Transverse colon (tissue), 4 donors: ENCODE results near the gene NAV3.

Experiments used
- CTCF ChIP-seq, 5 experiments: fragments of 200-600 bp in 3 of 5; fragments of 450-650 bp in 2 of 5; sonication (generic) in 3 of 5; IDR thresholded peaks; 1 replicate in 2 of 5; 2 replicates in 3 of 5; pipeline ENCODE4 v1.5.1; 2016 to 2017; ENCODE audit warnings: antibody characterized with exemption in 5 of 5, inconsistent platforms in 3 of 5, mild to moderate bottlenecking in 2 of 5, moderate library complexity in 1 of 5
- EP300 ChIP-seq: sonication (generic); formaldehyde crosslinking; IDR thresholded peaks from one replicate; pipeline ENCODE4 v1.6.1; 2017; ENCODE audit warnings: antibody characterized with exemption, low read depth
- POLR2A ChIP-seq: fragments of 450-650 bp; IDR thresholded peaks from one replicate; pipeline ENCODE4 v1.6.1; 2016; ENCODE audit warnings: antibody characterized with exemption, mild to moderate bottlenecking, moderate library complexity
- POLR2AphosphoS5 ChIP-seq, 3 donors: sonication (generic); formaldehyde crosslinking; IDR thresholded peaks; one replicate each; pipeline ENCODE4 v1.6.1; 2016; ENCODE audit warnings: antibody characterized with exemption in 3 of 3

- TF ChIP-seq POLR2AphosphoS5 (IDR thresholded peaks at IDR 0.05) (no peak), CTCF (IDR thresholded peaks at IDR 0.05) (no peak), EP300 (no peak), POLR2A (no peak)
Observed at GRCh38 chr12:77932216-77932615, 101.5 kb downstream of the NAV3 start.
